Stimulated activated CD8-positive, alpha-beta memory T cell treated with anti-CD3 and anti-CD28 coated beads, Interleukin-7, amount 100 ng/mL, for 48 hours (primary cell): ENCODE results near the gene APC2.
"Not testable (repeated sequence)": the region's sequence is repeated elsewhere in the genome, so short reads cannot be mapped to it uniquely, and the experiment has no call there.

Source experiments
- DNase-seq, 2 donors: peaks; one replicate each; pipeline ENCODE4 v3.0.0-alpha.2; 2020; ENCODE audit warnings: low read depth in 1 of 2; ENCODE audit errors: extremely low read depth in 1 of 2

APC2 gene

GRCh38 chr19:1412323-1412923 lies 37.5 kb upstream of the APC2 start:
- no peak for DNase-seq

GRCh38 chr19:1412995-1413800 lies 36.7 kb upstream of the APC2 start:
- DNase-seq = no peak

GRCh38 chr19:1416014-1416841 lies 33.7 kb upstream of the APC2 start:
- no peak for DNase-seq

- no peak for DNase-seq
Measured at GRCh38 chr19:1417145-1417544, 32.8 kb upstream of the APC2 start.

- no peak for DNase-seq
Measured at GRCh38 chr19:1417681-1418495, 32.0 kb upstream of the APC2 start.

- no peak for DNase-seq
Measured at GRCh38 chr19:1418496-1418775, 31.5 kb upstream of the APC2 start.

- no peak for DNase-seq
Measured at GRCh38 chr19:1418951-1419738, 30.8 kb upstream of the APC2 start.

- not testable (repeated sequence) for DNase-seq
Measured at GRCh38 chr19:1420085-1420484, 29.8 kb upstream of the APC2 start.

GRCh38 chr19:1420590-1420989 lies 29.3 kb upstream of the APC2 start:
- DNase-seq = no peak

GRCh38 chr19:1421218-1421957 lies 28.5 kb upstream of the APC2 start:
- no peak for DNase-seq

GRCh38 chr19:1421958-1422305 lies 28.0 kb upstream of the APC2 start:
- no peak for DNase-seq

GRCh38 chr19:1422360-1422759 lies 27.6 kb upstream of the APC2 start:
- no peak for DNase-seq

- no peak for DNase-seq
Measured at GRCh38 chr19:1422943-1423342, 27.0 kb upstream of the APC2 start.

- no peak for DNase-seq
Measured at GRCh38 chr19:1423436-1424191, 26.3 kb upstream of the APC2 start.

- DNase-seq = no peak
Measured at GRCh38 chr19:1424192-1424955, 25.5 kb upstream of the APC2 start.

- DNase-seq = no peak
Measured at GRCh38 chr19:1425102-1425837, 24.7 kb upstream of the APC2 start.

- DNase-seq = no peak
Measured at GRCh38 chr19:1425902-1426301, 24.0 kb upstream of the APC2 start.

- DNase-seq = no peak
Measured at GRCh38 chr19:1426736-1427135, 23.2 kb upstream of the APC2 start.
